ENCODE results near the gene TLCD5.

The TLCD5 gene

GRCh38 chr11:120308081-120308480 is 17.0 kb upstream of the TLCD5 start:
- no peak for DNase-seq

- no peak for DNase-seq
Observed at GRCh38 chr11:120310870-120311269, 14.2 kb upstream of the TLCD5 start.

GRCh38 chr11:120314861-120315260 is 10.2 kb upstream of the TLCD5 start:
- DNase-seq, result no peak

- no peak for DNase-seq
Observed at GRCh38 chr11:120316880-120317688, 8.0 kb upstream of the TLCD5 start.

- no peak for DNase-seq
Observed at GRCh38 chr11:120317689-120318480, 7.2 kb upstream of the TLCD5 start.

GRCh38 chr11:120318906-120319305 is 6.2 kb upstream of the TLCD5 start:
- DNase-seq, result no peak

- DNase-seq, result no peak
Observed at GRCh38 chr11:120326228-120326627, 1.1 kb downstream of the TLCD5 start.

GRCh38 chr11:120326845-120327281 is 1.8 kb downstream of the TLCD5 start:
- DNase-seq, result no peak

GRCh38 chr11:120327311-120327710 is 2.2 kb downstream of the TLCD5 start:
- DNase-seq, result no peak

- DNase-seq, result no peak
Observed at GRCh38 chr11:120329556-120329955, 4.5 kb downstream of the TLCD5 start.

GRCh38 chr11:120330045-120330444 is 4.9 kb downstream of the TLCD5 start:
- DNase-seq, result no peak

- no peak for DNase-seq
Observed at GRCh38 chr11:120331301-120331996, 6.3 kb downstream of the TLCD5 start.

- DNase-seq, result no peak
Observed at GRCh38 chr11:120332822-120333716, 8.0 kb downstream of the TLCD5 start.

GRCh38 chr11:120333801-120334200 is 8.7 kb downstream of the TLCD5 start:
- no peak for DNase-seq

GRCh38 chr11:120334332-120334731 is 9.2 kb downstream of the TLCD5 start:
- DNase-seq, result no peak

- DNase-seq, result peak; percentile 87
Observed at GRCh38 chr11:120334894-120335462, 9.9 kb downstream of the TLCD5 start.

- no peak for DNase-seq
Observed at GRCh38 chr11:120335556-120335907, 10.4 kb downstream of the TLCD5 start.

- peak; percentile 75 for DNase-seq
Observed at GRCh38 chr11:120335908-120336640, 11.0 kb downstream of the TLCD5 start, which contains the start of gene ARHGEF12. Gene ARHGEF12 (plus strand): TSS chr11:120336413. CDS start chr11:120337244, 831 bp downstream.

GRCh38 chr11:120336641-120337354 is 11.7 kb downstream of the TLCD5 start:
- DNase-seq, result peak; percentile 31

GRCh38 chr11:120337355-120338106 is 12.4 kb downstream of the TLCD5 start:
- no peak for DNase-seq

All from KG1 (cell line).